ENCODE data around the gene ANKRD28.

GRCh38 chr3:15766406-15766805, 31.4 kb downstream of the ANKRD28 start:
- no peak for TF ChIP-seq CTCF (IDR thresholded peaks at IDR 0.05)
- no peak for TF ChIP-seq POLR2AphosphoS5 (IDR thresholded peaks at IDR 0.05; ENCODE audit: low read depth, low read length)
- no peak for TF ChIP-seq REST (IDR thresholded peaks at IDR 0.05; ENCODE audit: insufficient read depth in 1 of 2, low read depth in 2 of 2, low read length in 1 of 2)
